Adrenal gland (tissue), 5 donors: ENCODE results near the gene WIPF1.

Experiments
- CTCF ChIP-seq, 6 experiments: fragments of 450-650 bp in 4 of 6; fragments of 200-600 bp in 2 of 6; sonication (generic) in 1 of 6; IDR thresholded peaks; 1 replicate in 5 of 6; 2 replicates in 1 of 6; pipeline versions ENCODE4 v1.5.1 to v1.8.0; 2016 to 2021; ENCODE audit warnings: antibody characterized with exemption in 6 of 6, mild to moderate bottlenecking in 2 of 6, moderate library complexity in 1 of 6
- POLR2A ChIP-seq, 2 donors: fragments of 450-650 bp; IDR thresholded peaks; one replicate each; pipeline ENCODE4 v1.6.1; 2017; ENCODE audit warnings: antibody characterized with exemption in 2 of 2, mild to moderate bottlenecking in 2 of 2, moderate library complexity in 1 of 2
- donor health status: DM: no; HTN: no; CAD: no.

GRCh38 chr2:174572556-174572955 is 25.0 kb downstream of the WIPF1 start:
- no peak for TF ChIP-seq CTCF (IDR thresholded peaks at IDR 0.05)
- no peak for TF ChIP-seq POLR2A (IDR thresholded peaks at IDR 0.05)
